Common myeloid progenitor, CD34-positive (primary cell): Measurements from ENCODE around the gene MFNG.
A peak's percentile ranks its signal among the peaks of the same experiment; 100 is the strongest.

Experiments used
- CTCF ChIA-PET: fragments of 350-600 bp; sonication (Branson Sonifier 250); formaldehyde crosslinking; loops from one replicate; lab custom pipeline; 2021; ENCODE audit warnings: antibody characterized with exemption; lab: Charles Lee
- POLR2A ChIA-PET: fragments of 350-600 bp; sonication (Branson Sonifier 250); formaldehyde crosslinking; loops from one replicate; lab custom pipeline; 2021; ENCODE audit warnings: antibody characterized with exemption; lab: Charles Lee
- DNase-seq, 3 donors: peaks; one replicate each; pipeline versions ENCODE4 v3.0.0 to v3.0.0-alpha.2; 2013
- H3K27ac ChIP-seq, 2 experiments: 1 replicate in 1 of 2; 2 replicates in 1 of 2; pipeline ENCODE4 v1.7.0; 2013; ENCODE audit warnings: inconsistent platforms in 2 of 2, low read length in 2 of 2, mild to moderate bottlenecking in 2 of 2, low read depth in 1 of 2, moderate library complexity in 1 of 2; ENCODE audit not compliant: severe bottlenecking in 2 of 2, insufficient read depth in 1 of 2, poor library complexity in 1 of 2
- H3K27me3 ChIP-seq, 5 experiments: replicated peaks in 2 of 5; 1 replicate in 3 of 5; 2 replicates in 2 of 5; pipeline versions ENCODE4 v1.6.1 to v1.7.0; 2013; ENCODE audit warnings: low read length in 4 of 5, mild to moderate bottlenecking in 2 of 5, moderate library complexity in 2 of 5, inconsistent platforms in 1 of 5; ENCODE audit not compliant: insufficient read depth in 5 of 5, control insufficient read depth in 4 of 5
- H3K36me3 ChIP-seq, 4 experiments: 1 replicate in 2 of 4; 2 replicates in 2 of 4; pipeline versions ENCODE4 v1.6.1 to v1.7.0; 2013; ENCODE audit warnings: low read length in 3 of 4, control low read depth in 1 of 4, mild to moderate bottlenecking in 1 of 4; ENCODE audit not compliant: control insufficient read depth in 4 of 4, insufficient read depth in 4 of 4
- H3K4me1 ChIP-seq, 4 experiments: 1 replicate in 3 of 4; 2 replicates in 1 of 4; pipeline versions ENCODE4 v1.6.1 to v1.7.1; 2013; ENCODE audit warnings: low read length in 3 of 4, mild to moderate bottlenecking in 3 of 4, control low read depth in 1 of 4, inconsistent platforms in 1 of 4, moderate library complexity in 1 of 4; ENCODE audit not compliant: control insufficient read depth in 4 of 4, insufficient read depth in 4 of 4; ENCODE audit errors: control extremely low read depth in 1 of 4
- H3K4me3 ChIP-seq, 7 experiments: 1 replicate in 4 of 7; 2 replicates in 3 of 7; pipeline versions ENCODE4 v1.5.1 to v1.7.0; 2013; ENCODE audit warnings: mild to moderate bottlenecking in 7 of 7, low read length in 6 of 7, moderate library complexity in 6 of 7, inconsistent platforms in 2 of 7, low read depth in 2 of 7, control low read depth in 1 of 7; ENCODE audit not compliant: insufficient read depth in 4 of 7, control insufficient read depth in 1 of 7; ENCODE audit errors: extremely low read depth in 1 of 7
- H3K9me3 ChIP-seq, 5 experiments: 1 replicate in 4 of 5; 2 replicates in 1 of 5; pipeline versions ENCODE4 v1.6.1 to v1.7.1; 2013; ENCODE audit warnings: low read length in 4 of 5, mild to moderate bottlenecking in 2 of 5, inconsistent platforms in 1 of 5, low read depth in 1 of 5, moderate library complexity in 1 of 5; ENCODE audit not compliant: control insufficient read depth in 4 of 5, insufficient read depth in 2 of 5; ENCODE audit errors: control extremely low read depth in 1 of 5
- WGBS: methylation state at CpG from one replicate; pipeline ENCODE4 v1.1.5; 2013; ENCODE audit not compliant: insufficient coverage; 5-methylcytosine and 5-hydroxymethylcytosine counted together

Gene MFNG

GRCh38 chr22:37451218-37451617 lies 35.0 kb downstream of the MFNG start:
- DNase-seq, result no peak
- no peak overlapping the region for H3K27ac ChIP-seq
- POLR2A ChIA-PET, result no interaction called here

GRCh38 chr22:37449331-37450001 lies 36.7 kb downstream of the MFNG start:
- peak in 2 of 3 donors; percentile 51 to 59 for DNase-seq
- Histone ChIP-seq H3K27ac (no peak overlapping the region), H3K36me3 (no peaks in the 10 kb centered on the region), H3K4me3 (no peak overlapping the region), H3K9me3 (peaks cover 0 to 3% (median 0%) of the 10 kb centered on the region in 5 experiments), H3K27me3 (peaks cover 0 to 4% (median 0%) of the 10 kb centered on the region in 5 experiments), H3K4me1 (peaks cover 0 to 16% (median 8%) of the 10 kb centered on the region in 4 experiments)
- POLR2A ChIA-PET, result no interaction called here
- 25% methylated on average over 11 of the region's 15 CpGs for WGBS
- CTCF ChIA-PET, result interaction anchor here (0.6 to 3.1 kb wide), 7 partner anchors 9 to 133 kb away, joined by 3 to 23 read pairs (median 6); no protein-coding TSS in a partner anchor

More at GRCh38 chr22:37451218-37451617, 35.0 kb downstream of the MFNG start:
- Histone ChIP-seq H3K4me1 (peaks cover 3 to 18% (median 11%) of the 10 kb centered on the region in 4 experiments), H3K27me3 (peaks cover 0 to 4% (median 0%) of the 10 kb centered on the region in 5 experiments), H3K36me3 (no peaks in the 10 kb centered on the region), H3K9me3 (peaks cover 0 to 3% (median 0%) of the 10 kb centered on the region in 5 experiments), H3K4me3 (no peak overlapping the region)
- CTCF ChIA-PET, result interaction anchor here (1.4 kb wide), 1 partner anchor 127 kb away, joined by 3 read pairs; no protein-coding TSS in a partner anchor
- no CpG with 5 or more reads among the region's 1 CpG for WGBS

GRCh38 chr22:37448516-37449127 lies 37.6 kb downstream of the MFNG start:
- Histone ChIP-seq H3K36me3 (no peaks in the 10 kb centered on the region), H3K4me3 (no peak overlapping the region), H3K27me3 (peaks cover 0 to 4% (median 0%) of the 10 kb centered on the region in 5 experiments), H3K9me3 (peaks cover 0 to 3% (median 0%) of the 10 kb centered on the region in 5 experiments), H3K27ac (no peak overlapping the region), H3K4me1 (peaks cover 0 to 16% (median 8%) of the 10 kb centered on the region in 4 experiments)
- CTCF ChIA-PET, result interaction anchor here (1.6 to 3.1 kb wide), 6 partner anchors 10 to 132 kb away, joined by 3 to 23 read pairs (median 6); no protein-coding TSS in a partner anchor
- POLR2A ChIA-PET, result no interaction called here
- 95% methylated on average over 17 of the region's 18 CpGs for WGBS
- DNase-seq, result no peak

GRCh38 chr22:37445501-37445900 lies 40.7 kb downstream of the MFNG start:
- no peak for DNase-seq
- Histone ChIP-seq H3K4me1 (peaks cover 0 to 15% (median 8%) of the 10 kb centered on the region in 4 experiments), H3K27me3 (peaks cover 0 to 6% (median 0%) of the 10 kb centered on the region in 5 experiments), H3K36me3 (no peaks in the 10 kb centered on the region), H3K9me3 (peaks cover 0 to 5% (median 3%) of the 10 kb centered on the region in 5 experiments), H3K4me3 (no peak overlapping the region), H3K27ac (no peak overlapping the region)
- POLR2A ChIA-PET, result no interaction called here
- WGBS, result 97% methylated on average over 7 of the region's 9 CpGs
- CTCF ChIA-PET, result interaction anchor here (0.6 to 1.2 kb wide), 3 partner anchors 10 to 222 kb away, joined by 3 read pairs; no protein-coding TSS in a partner anchor

GRCh38 chr22:37443977-37444376 lies 42.2 kb downstream of the MFNG start:
- peaks cover 0 to 2% (median 0%) of the 10 kb centered on the region in 4 experiments for H3K4me1 ChIP-seq
- peaks cover 0 to 5% (median 3%) of the 10 kb centered on the region in 5 experiments for H3K9me3 ChIP-seq
- no peak for DNase-seq
- H3K4me3 ChIP-seq, result no peak overlapping the region
- no peak overlapping the region for H3K27ac ChIP-seq
- 100% methylated on average over 7 of the region's 7 CpGs for WGBS
- H3K36me3 ChIP-seq, result no peaks in the 10 kb centered on the region
- ChIA-PET CTCF (no interaction called here), POLR2A (no interaction called here)
- H3K27me3 ChIP-seq, result peaks cover 0 to 6% (median 0%) of the 10 kb centered on the region in 5 experiments

GRCh38 chr22:37443086-37443485 lies 43.1 kb downstream of the MFNG start:
- Histone ChIP-seq H3K27ac (no peak overlapping the region), H3K4me3 (no peak overlapping the region), H3K27me3 (peaks cover 0 to 6% (median 0%) of the 10 kb centered on the region in 5 experiments), H3K4me1 (no peaks in the 10 kb centered on the region), H3K36me3 (no peaks in the 10 kb centered on the region), H3K9me3 (peaks cover 0 to 5% (median 3%) of the 10 kb centered on the region in 5 experiments)
- DNase-seq, result no peak
- ChIA-PET POLR2A (no interaction called here), CTCF (interaction anchor here (1.4 kb wide), 1 partner anchor 13 kb away, joined by 6 read pairs; no protein-coding TSS in a partner anchor)
- WGBS, result 93% methylated on average over 7 of the region's 7 CpGs
